PFSK-1 (cell line): ENCODE measurements around the gene CYP3A5.

Experiments used
- FOXP2 ChIP-seq: optimal IDR thresholded peaks from 2 replicates; pipeline ENCODE3; 2011; ENCODE audit warnings: borderline replicate concordance, control low read depth, inconsistent platforms; ENCODE audit not compliant: insufficient read depth; ENCODE audit errors: extremely low read length, extremely low read depth
- POLR2AphosphoS5 ChIP-seq: IDR thresholded peaks from 2 replicates; pipeline ENCODE4 v1.6.1; 2012; ENCODE audit warnings: low read depth, mild to moderate bottlenecking, control low read depth, low read length, moderate library complexity
- SIN3A ChIP-seq: IDR thresholded peaks from 2 replicates; pipeline ENCODE4 v1.6.1; 2012; ENCODE audit warnings: mild to moderate bottlenecking, low read length, moderate library complexity, borderline replicate concordance; ENCODE audit not compliant: insufficient read depth
- TAF1 ChIP-seq: IDR thresholded peaks from 2 replicates; pipeline ENCODE4 v1.6.1; 2012; ENCODE audit warnings: low read length, control low read depth, borderline replicate concordance; ENCODE audit not compliant: insufficient read depth
- TF ChIP-seq, protein P1 (sequence below), 2 experiments: IDR thresholded peaks; 2 replicates each; pipeline versions ENCODE4 v1.6.1 to v1.8.0; 2011 to 2012; ENCODE audit warnings: low read depth in 2 of 2, low read length in 2 of 2, control low read depth in 1 of 2, inconsistent platforms in 1 of 2, mild to moderate bottlenecking in 1 of 2, moderate library complexity in 1 of 2; ENCODE audit not compliant: insufficient read depth in 1 of 2

The CYP3A5 gene

DNA sequence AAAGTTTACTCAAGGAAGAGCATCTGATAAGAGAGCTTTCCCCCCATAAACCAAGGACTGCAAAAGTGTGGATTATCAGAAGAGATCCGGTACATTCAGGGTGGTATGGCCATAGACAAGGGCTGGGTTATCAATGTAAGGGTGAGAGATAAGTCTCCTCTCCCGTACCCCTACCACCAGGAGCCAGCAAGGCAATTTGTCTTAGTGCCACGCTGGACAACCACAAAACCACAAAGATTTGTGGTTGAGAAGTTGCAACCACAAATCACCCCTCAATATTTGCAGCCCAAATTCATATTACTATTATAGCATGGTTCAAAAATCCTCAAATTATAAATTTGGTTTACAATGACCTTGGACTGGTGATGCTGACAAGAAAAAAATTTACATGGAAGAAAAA, 65.3 kb downstream of the CYP3A5 start:
- TF ChIP-seq FOXP2 (no peak), TAF1 (no peak), POLR2AphosphoS5 (no peak), SIN3A (no peak)
- TF ChIP-seq, protein P1, sequence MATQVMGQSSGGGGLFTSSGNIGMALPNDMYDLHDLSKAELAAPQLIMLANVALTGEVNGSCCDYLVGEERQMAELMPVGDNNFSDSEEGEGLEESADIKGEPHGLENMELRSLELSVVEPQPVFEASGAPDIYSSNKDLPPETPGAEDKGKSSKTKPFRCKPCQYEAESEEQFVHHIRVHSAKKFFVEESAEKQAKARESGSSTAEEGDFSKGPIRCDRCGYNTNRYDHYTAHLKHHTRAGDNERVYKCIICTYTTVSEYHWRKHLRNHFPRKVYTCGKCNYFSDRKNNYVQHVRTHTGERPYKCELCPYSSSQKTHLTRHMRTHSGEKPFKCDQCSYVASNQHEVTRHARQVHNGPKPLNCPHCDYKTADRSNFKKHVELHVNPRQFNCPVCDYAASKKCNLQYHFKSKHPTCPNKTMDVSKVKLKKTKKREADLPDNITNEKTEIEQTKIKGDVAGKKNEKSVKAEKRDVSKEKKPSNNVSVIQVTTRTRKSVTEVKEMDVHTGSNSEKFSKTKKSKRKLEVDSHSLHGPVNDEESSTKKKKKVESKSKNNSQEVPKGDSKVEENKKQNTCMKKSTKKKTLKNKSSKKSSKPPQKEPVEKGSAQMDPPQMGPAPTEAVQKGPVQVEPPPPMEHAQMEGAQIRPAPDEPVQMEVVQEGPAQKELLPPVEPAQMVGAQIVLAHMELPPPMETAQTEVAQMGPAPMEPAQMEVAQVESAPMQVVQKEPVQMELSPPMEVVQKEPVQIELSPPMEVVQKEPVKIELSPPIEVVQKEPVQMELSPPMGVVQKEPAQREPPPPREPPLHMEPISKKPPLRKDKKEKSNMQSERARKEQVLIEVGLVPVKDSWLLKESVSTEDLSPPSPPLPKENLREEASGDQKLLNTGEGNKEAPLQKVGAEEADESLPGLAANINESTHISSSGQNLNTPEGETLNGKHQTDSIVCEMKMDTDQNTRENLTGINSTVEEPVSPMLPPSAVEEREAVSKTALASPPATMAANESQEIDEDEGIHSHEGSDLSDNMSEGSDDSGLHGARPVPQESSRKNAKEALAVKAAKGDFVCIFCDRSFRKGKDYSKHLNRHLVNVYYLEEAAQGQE (IDR thresholded peaks at IDR 0.05; ENCODE audit: insufficient read depth in 1 of 2, low read depth in 2 of 2, low read length in 2 of 2), result no peak

DNA sequence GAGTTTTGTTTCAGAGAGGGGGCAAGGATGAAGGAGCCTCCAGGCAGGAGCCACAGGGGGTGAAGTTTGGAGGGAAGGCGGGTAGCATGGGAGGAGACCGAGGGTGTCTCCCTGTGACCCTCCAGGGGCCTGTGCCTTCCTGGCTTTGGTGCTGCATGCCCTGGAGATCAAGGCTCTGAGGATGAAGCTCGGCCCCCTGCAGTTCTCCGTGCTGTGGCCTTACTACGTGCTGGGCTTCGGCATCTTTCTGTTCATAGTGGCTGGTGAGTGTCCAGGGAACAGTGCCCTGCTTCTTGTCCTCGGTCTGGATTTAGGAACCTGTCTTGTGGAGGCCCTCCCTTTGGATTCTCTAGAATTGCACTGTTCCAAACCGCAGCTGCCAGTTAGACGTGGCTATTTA, 72.2 kb downstream of the CYP3A5 start:
- TF ChIP-seq POLR2AphosphoS5 (no peak), FOXP2 (no peak), TAF1 (no peak), SIN3A (no peak)
- TF ChIP-seq, protein P1 (IDR thresholded peaks at IDR 0.05; ENCODE audit: insufficient read depth in 1 of 2, low read depth in 2 of 2, low read length in 2 of 2), result no peak

DNA sequence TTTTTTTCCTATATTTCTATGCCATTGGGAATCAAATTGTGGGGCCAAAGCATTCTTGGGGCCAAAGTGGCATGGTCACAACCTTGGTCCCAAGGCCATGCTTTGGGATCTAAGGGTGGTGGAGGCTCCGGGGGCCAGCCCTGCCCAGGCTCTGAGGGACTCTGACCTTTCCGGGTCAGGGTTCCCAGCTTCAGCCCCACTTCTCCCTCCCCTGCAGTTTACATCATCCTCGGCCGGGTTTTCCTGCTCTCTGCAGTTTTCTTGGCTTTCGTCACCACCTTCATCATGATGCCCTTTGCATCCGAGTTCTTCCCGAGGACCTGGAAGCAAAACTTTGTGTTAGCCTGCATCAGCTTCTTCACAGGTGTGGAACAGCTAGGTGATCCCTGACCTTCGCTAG, 73.3 kb downstream of the CYP3A5 start:
- TF ChIP-seq, protein P1 (IDR thresholded peaks at IDR 0.05; ENCODE audit: insufficient read depth in 1 of 2, low read depth in 2 of 2, low read length in 2 of 2), result no peak
- TF ChIP-seq TAF1, result no peak
- TF ChIP-seq POLR2AphosphoS5, result no peak
- TF ChIP-seq FOXP2, result no peak
- no peak for TF ChIP-seq SIN3A

GRCh38 chr7:99605527-99605926, 74.3 kb downstream of the CYP3A5 start:
- TF ChIP-seq FOXP2 (no peak), TAF1 (no peak), SIN3A (no peak), POLR2AphosphoS5 (no peak)
- TF ChIP-seq, protein P1 (IDR thresholded peaks at IDR 0.05; ENCODE audit: insufficient read depth in 1 of 2, low read depth in 2 of 2, low read length in 2 of 2), result no peak

- TF ChIP-seq FOXP2 (no peak), POLR2AphosphoS5 (no peak), TAF1 (no peak), SIN3A (no peak)
- TF ChIP-seq, protein P1 (IDR thresholded peaks at IDR 0.05; ENCODE audit: insufficient read depth in 1 of 2, low read depth in 2 of 2, low read length in 2 of 2), result no peak
These were observed 78.0 kb downstream of the CYP3A5 start for GRCh38 chr7:99601656-99602310.
